Adrenal gland (tissue), 5 donors: Measurements from ENCODE around the gene LGALS8.

Experiments used
- POLR2A ChIP-seq, 2 donors: fragments of 450-650 bp; IDR thresholded peaks; one replicate each; pipeline ENCODE4 v1.6.1; 2017; ENCODE audit warnings: antibody characterized with exemption in 2 of 2, mild to moderate bottlenecking in 2 of 2, moderate library complexity in 1 of 2
- TF ChIP-seq, protein P1 (sequence below), 6 experiments: fragments of 450-650 bp in 4 of 6; fragments of 200-600 bp in 2 of 6; sonication (generic) in 1 of 6; IDR thresholded peaks; 1 replicate in 5 of 6; 2 replicates in 1 of 6; pipeline versions ENCODE4 v1.5.1 to v1.8.0; 2016 to 2021; ENCODE audit warnings: antibody characterized with exemption in 6 of 6, mild to moderate bottlenecking in 2 of 6, moderate library complexity in 1 of 6
- donor health status: DM: no; HTN: no; CAD: no.

DNA sequence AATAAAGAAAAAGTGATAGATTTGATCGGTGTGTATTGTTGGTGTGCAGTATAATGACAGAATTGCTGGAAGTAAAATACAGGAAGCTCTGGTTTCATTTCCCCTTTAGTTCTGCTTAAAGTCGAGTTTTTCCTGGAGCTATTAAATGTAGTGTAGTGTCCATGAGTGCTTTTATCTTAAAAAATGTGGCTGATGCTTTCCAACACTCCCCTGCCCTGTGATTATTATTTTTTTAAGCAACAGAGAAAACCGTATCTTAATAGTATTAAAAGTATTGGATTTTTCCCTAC lies 1.1 kb downstream of the LGALS8 start:
- TF ChIP-seq, protein P1, sequence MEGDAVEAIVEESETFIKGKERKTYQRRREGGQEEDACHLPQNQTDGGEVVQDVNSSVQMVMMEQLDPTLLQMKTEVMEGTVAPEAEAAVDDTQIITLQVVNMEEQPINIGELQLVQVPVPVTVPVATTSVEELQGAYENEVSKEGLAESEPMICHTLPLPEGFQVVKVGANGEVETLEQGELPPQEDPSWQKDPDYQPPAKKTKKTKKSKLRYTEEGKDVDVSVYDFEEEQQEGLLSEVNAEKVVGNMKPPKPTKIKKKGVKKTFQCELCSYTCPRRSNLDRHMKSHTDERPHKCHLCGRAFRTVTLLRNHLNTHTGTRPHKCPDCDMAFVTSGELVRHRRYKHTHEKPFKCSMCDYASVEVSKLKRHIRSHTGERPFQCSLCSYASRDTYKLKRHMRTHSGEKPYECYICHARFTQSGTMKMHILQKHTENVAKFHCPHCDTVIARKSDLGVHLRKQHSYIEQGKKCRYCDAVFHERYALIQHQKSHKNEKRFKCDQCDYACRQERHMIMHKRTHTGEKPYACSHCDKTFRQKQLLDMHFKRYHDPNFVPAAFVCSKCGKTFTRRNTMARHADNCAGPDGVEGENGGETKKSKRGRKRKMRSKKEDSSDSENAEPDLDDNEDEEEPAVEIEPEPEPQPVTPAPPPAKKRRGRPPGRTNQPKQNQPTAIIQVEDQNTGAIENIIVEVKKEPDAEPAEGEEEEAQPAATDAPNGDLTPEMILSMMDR (IDR thresholded peaks at IDR 0.05): no peak
- TF ChIP-seq POLR2A (IDR thresholded peaks at IDR 0.05): no peak
